Fibroblast of villous mesenchyme (primary cell): ENCODE measurements around the gene KLHL42. TPM values are rescaled to one million over a fixed set of nuclear protein-coding genes. Genes with fewer than 3 reads are reported as not detected.

ENCODE experiments used
- DNase-seq: peaks from one replicate; pipeline ENCODE4 v3.0.0-alpha.2; 2010; ENCODE audit warnings: low read depth
- H3K4me3 ChIP-seq: 2 replicates; pipeline ENCODE4 v1.5.1; 2011; ENCODE audit warnings: low read depth, mild to moderate bottlenecking, low read length
- total RNA-seq: library from RNA; depleted of rRNA; stranded (reverse); fragments of >200 nt; gene quantifications from 2 replicates; pipeline ENCODE4 v1.2.3, GENCODE V29; 2012
- TF ChIP-seq, protein P1 (sequence below): IDR thresholded peaks from 2 replicates; pipeline ENCODE4 v1.5.1; 2012; ENCODE audit warnings: low read depth, mild to moderate bottlenecking, low read length; ENCODE audit not compliant: insufficient read depth

Gene KLHL42
- total RNA-seq, 1 donor, result 44.5 TPM

DNA sequence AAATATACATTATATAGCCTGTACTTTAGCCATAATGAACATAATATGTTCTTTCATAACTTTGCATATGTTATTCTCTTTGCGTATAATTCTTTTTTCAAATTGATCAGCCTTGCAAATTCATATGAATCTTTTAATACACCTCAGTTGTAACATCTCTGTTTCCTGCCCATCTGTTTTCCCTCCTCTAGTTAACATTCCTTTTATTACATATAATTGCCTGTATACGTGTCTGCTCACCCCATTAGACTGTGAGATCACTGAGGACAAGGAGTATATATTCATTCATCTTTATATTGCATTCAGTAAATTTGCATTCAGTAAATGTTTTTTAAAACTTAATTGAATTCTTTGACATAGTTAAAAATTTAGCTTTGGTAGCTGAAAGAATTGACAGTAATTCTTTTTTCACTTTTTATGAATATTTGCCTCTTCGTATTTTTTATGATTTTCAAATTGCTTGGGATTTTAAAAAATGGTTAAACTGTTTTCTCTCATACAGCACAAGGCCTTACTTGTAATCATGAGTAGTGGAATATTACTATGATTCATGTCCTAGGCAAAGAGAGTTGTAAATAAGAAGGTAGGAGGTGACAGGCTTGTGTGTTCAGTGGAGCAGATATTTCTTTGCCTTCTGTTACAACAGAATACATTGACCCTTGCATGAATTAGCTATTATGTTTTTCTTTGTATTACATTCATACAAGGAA, 32.8 kb upstream of the KLHL42 start:
- TF ChIP-seq, protein P1, sequence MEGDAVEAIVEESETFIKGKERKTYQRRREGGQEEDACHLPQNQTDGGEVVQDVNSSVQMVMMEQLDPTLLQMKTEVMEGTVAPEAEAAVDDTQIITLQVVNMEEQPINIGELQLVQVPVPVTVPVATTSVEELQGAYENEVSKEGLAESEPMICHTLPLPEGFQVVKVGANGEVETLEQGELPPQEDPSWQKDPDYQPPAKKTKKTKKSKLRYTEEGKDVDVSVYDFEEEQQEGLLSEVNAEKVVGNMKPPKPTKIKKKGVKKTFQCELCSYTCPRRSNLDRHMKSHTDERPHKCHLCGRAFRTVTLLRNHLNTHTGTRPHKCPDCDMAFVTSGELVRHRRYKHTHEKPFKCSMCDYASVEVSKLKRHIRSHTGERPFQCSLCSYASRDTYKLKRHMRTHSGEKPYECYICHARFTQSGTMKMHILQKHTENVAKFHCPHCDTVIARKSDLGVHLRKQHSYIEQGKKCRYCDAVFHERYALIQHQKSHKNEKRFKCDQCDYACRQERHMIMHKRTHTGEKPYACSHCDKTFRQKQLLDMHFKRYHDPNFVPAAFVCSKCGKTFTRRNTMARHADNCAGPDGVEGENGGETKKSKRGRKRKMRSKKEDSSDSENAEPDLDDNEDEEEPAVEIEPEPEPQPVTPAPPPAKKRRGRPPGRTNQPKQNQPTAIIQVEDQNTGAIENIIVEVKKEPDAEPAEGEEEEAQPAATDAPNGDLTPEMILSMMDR, result no peak
- DNase-seq, result peak; percentile 70
- H3K4me3 ChIP-seq, result no peak overlapping the region

DNA sequence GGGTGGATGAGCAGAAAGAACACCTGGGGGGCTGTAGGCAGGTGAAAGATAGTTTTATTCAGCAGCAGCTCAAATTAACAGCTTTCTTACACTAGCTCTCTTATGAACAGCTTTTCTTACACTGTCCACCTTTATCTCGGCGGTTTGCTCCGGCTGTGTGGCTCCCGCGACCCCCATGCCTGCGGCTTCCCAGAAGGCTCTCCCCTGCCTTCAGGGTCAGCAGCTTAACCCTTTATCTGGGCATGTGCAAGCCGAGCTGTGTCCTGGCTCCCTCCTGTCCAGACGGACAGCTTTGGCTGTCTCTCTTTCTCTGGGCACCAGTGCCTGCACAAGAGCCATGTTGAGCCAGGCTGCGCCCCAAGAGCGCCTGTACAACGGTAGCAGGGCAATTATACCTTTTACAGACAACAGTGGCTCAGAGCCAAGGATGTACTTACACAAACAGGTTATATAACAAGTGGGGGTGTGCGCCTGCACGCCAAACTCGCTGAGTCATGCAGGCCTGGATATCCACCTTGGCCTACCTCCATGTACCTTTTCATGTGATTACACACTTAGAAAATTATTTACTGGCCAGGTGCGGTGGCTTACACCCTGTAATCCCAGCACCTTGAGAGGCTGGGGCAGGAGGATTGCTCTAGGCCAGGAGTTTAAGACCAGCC, 28.5 kb upstream of the KLHL42 start:
- no peak for DNase-seq
- H3K4me3 ChIP-seq, result no peak overlapping the region
- TF ChIP-seq, protein P1, result no peak

DNA sequence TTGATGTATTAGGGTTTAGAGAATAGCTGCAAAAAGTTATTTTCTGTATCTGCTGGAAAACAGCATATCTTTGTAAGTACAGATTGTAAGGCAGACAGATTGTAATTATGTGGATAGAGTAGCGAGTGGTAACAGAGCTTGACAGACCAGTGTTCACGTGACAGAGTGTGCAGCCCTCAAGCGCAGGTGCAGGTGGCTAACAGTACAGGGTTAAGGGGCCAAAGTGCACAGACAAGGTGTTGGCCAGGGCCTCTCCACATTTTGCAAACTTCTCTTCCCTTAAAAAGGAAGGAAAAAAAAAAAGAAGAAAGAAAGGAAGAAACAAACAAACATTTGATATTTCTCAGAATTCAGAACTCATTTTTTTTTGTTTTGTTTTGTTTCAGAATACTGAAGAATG, 25.2 kb upstream of the KLHL42 start:
- DNase-seq, result no peak
- H3K4me3 ChIP-seq, result no peak overlapping the region
- TF ChIP-seq, protein P1, result no peak

DNA sequence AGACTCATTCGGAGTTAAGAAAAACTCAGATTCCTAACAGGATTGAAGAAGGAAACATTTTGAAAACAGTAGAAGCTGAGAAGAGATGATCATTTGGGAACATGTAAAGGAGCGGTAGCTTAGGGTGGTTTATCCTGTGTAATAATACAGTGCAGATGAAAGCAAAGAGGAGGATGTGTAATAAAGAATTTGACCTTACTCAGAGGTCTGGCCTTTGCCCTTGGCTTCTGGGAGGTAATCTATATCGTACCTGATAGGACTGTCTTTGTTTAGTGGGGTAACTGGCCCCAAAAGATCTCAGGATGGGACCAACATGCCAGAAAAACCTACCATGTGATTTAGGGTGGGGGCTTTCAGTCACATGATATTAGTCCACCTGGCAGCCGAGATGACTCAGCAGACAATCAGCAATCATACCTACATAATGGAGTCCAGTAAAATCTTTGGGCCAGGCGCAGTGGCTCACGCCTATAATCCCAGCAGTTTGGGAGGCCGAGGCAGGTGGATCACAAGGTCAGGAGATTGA, 23.3 kb upstream of the KLHL42 start:
- DNase-seq, result no peak
- H3K4me3 ChIP-seq, result no peak overlapping the region
- TF ChIP-seq, protein P1, result no peak

DNA sequence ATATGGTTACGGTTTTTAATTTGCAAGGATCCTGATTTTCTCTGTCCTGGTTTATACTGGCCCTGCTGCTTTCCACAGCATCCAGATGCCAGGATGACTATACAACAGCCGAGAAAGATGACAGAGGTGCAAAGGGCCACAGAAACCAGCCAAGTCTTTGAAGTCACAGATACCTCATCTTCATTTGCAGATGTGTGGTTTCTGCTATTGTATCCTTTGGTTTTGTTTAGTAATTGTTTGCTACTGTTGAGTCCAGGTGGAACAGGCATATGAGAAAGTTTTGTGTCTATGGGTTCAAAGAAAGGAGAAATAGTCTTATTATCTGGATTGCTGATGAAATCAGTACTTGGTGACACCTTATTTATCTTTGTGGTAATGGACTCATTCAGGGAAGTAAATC, 17.3 kb upstream of the KLHL42 start:
- TF ChIP-seq, protein P1, result no peak
- no peak for DNase-seq

DNA sequence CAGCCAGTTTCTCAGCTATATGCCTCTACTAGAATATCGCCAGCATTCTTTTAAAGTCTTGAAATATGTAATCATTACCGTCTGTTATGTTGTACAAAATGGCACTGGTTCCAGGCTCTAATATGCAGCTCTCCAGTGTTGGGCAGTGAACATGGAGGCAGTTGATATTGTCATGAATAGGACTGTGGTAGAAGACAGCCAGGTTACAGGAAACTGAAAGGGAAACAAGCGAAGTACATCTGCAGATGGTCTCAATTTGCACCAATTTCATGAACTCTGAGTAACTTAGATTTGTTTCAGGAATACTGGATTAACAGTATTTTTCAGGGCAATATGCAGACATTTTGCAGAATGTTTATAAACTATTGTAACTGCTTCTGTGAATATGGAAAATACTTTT, 13.4 kb upstream of the KLHL42 start:
- no peak for DNase-seq
- TF ChIP-seq, protein P1, result no peak
- H3K4me3 ChIP-seq, result no peak overlapping the region

More for the DNA sequence above, 17.3 kb upstream of the KLHL42 start:
- H3K4me3 ChIP-seq, result no peak overlapping the region
